Measurements from ENCODE around the gene GPR39.

The GPR39 gene

DNA sequence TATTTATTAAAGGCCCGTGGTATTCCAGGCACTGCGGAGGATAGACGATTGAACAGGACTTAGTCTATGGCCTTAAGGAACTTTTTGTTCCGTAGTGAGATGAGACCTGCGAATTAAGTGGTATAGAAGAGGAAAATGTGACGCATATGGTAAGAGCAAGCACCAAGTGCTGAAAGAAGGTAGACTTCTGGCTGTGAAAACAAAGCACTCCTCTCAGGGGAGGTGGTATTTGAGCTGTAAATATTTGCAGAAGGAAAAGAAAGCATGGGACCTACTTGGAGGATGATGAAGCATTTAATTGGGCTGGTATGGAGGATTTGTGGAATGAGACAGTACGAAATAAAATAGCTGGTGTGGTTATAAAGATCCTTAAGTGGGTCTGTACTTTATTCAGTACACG, 62.5 kb downstream of the GPR39 start:
- ATAC-seq, result no peak
- TF ChIP-seq ARNTL (CRISPR knock-in tag; IDR thresholded peaks at IDR 0.05; ENCODE audit: borderline replicate concordance, low read depth) (no peak), ZNF565 (CRISPR knock-in tag; conservative IDR thresholded peaks at IDR 0.05; ENCODE audit: low read depth) (no peak), ZNF8 (CRISPR knock-in tag; IDR thresholded peaks at IDR 0.05) (no peak), SNAI2 (CRISPR knock-in tag; IDR thresholded peaks at IDR 0.05) (no peak), BACH2 (CRISPR knock-in tag; IDR thresholded peaks at IDR 0.05; ENCODE audit: borderline replicate concordance) (no peak), TCF4 (CRISPR knock-in tag; IDR thresholded peaks at IDR 0.05; ENCODE audit: borderline replicate concordance) (no peak), CSDC2 (CRISPR knock-in tag; IDR thresholded peaks at IDR 0.05) (no peak), ESRRG (CRISPR knock-in tag; IDR thresholded peaks at IDR 0.05) (no peak), CSRNP3 (CRISPR knock-in tag; IDR thresholded peaks at IDR 0.05) (no peak), GLIS3 (CRISPR knock-in tag; IDR thresholded peaks at IDR 0.05) (no peak), POU6F1 (CRISPR knock-in tag; IDR thresholded peaks at IDR 0.05; ENCODE audit: borderline replicate concordance, low read depth) (no peak), ZC3H10 (CRISPR knock-in tag; IDR thresholded peaks at IDR 0.05) (no peak), ZFP3 (CRISPR knock-in tag; IDR thresholded peaks at IDR 0.05) (no peak), ZNF70 (CRISPR knock-in tag; IDR thresholded peaks at IDR 0.05) (no peak), TOX (CRISPR knock-in tag; IDR thresholded peaks at IDR 0.05; ENCODE audit: borderline replicate concordance) (no peak), ZFP30 (CRISPR knock-in tag; IDR thresholded peaks at IDR 0.05) (no peak), PPARA (CRISPR knock-in tag; IDR thresholded peaks at IDR 0.05; ENCODE audit: borderline replicate concordance) (no peak), CREB5 (CRISPR knock-in tag; IDR thresholded peaks at IDR 0.05; ENCODE audit: low read depth) (no peak), ISL1 (CRISPR knock-in tag; IDR thresholded peaks at IDR 0.05) (no peak)
- TF ChIP-seq, protein P1, sequence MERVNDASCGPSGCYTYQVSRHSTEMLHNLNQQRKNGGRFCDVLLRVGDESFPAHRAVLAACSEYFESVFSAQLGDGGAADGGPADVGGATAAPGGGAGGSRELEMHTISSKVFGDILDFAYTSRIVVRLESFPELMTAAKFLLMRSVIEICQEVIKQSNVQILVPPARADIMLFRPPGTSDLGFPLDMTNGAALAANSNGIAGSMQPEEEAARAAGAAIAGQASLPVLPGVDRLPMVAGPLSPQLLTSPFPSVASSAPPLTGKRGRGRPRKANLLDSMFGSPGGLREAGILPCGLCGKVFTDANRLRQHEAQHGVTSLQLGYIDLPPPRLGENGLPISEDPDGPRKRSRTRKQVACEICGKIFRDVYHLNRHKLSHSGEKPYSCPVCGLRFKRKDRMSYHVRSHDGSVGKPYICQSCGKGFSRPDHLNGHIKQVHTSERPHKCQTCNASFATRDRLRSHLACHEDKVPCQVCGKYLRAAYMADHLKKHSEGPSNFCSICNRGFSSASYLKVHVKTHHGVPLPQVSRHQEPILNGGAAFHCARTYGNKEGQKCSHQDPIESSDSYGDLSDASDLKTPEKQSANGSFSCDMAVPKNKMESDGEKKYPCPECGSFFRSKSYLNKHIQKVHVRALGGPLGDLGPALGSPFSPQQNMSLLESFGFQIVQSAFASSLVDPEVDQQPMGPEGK (CRISPR knock-in tag; IDR thresholded peaks at IDR 0.05; ENCODE audit: borderline replicate concordance), result no peak

GRCh38 chr2:132482821-132483220, 66.2 kb downstream of the GPR39 start:
- ATAC-seq, result no peak
- TF ChIP-seq TOX (CRISPR knock-in tag; IDR thresholded peaks at IDR 0.05; ENCODE audit: borderline replicate concordance) (no peak), GLIS3 (CRISPR knock-in tag; IDR thresholded peaks at IDR 0.05) (no peak), ISL1 (CRISPR knock-in tag; IDR thresholded peaks at IDR 0.05) (no peak), ARNTL (CRISPR knock-in tag; IDR thresholded peaks at IDR 0.05; ENCODE audit: borderline replicate concordance, low read depth) (no peak)

GRCh38 chr2:132484144-132484543, 67.5 kb downstream of the GPR39 start:
- no peak for TF ChIP-seq GLIS3 (CRISPR knock-in tag; IDR thresholded peaks at IDR 0.05)
- TF ChIP-seq ZFP30 (CRISPR knock-in tag; IDR thresholded peaks at IDR 0.05), result no peak
- no peak for TF ChIP-seq OSR1 (CRISPR knock-in tag; IDR thresholded peaks at IDR 0.05)
- TF ChIP-seq, protein P2, sequence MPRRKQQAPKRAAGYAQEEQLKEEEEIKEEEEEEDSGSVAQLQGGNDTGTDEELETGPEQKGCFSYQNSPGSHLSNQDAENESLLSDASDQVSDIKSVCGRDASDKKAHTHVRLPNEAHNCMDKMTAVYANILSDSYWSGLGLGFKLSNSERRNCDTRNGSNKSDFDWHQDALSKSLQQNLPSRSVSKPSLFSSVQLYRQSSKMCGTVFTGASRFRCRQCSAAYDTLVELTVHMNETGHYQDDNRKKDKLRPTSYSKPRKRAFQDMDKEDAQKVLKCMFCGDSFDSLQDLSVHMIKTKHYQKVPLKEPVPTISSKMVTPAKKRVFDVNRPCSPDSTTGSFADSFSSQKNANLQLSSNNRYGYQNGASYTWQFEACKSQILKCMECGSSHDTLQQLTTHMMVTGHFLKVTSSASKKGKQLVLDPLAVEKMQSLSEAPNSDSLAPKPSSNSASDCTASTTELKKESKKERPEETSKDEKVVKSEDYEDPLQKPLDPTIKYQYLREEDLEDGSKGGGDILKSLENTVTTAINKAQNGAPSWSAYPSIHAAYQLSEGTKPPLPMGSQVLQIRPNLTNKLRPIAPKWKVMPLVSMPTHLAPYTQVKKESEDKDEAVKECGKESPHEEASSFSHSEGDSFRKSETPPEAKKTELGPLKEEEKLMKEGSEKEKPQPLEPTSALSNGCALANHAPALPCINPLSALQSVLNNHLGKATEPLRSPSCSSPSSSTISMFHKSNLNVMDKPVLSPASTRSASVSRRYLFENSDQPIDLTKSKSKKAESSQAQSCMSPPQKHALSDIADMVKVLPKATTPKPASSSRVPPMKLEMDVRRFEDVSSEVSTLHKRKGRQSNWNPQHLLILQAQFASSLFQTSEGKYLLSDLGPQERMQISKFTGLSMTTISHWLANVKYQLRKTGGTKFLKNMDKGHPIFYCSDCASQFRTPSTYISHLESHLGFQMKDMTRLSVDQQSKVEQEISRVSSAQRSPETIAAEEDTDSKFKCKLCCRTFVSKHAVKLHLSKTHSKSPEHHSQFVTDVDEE (CRISPR knock-in tag; IDR thresholded peaks at IDR 0.05), result no peak
- TF ChIP-seq ESRRG (CRISPR knock-in tag; IDR thresholded peaks at IDR 0.05), result no peak
- no peak for TF ChIP-seq PPARA (CRISPR knock-in tag; IDR thresholded peaks at IDR 0.05; ENCODE audit: borderline replicate concordance)
- TF ChIP-seq ZNF8 (CRISPR knock-in tag; IDR thresholded peaks at IDR 0.05), result no peak
- no peak for TF ChIP-seq RARB (CRISPR knock-in tag; IDR thresholded peaks at IDR 0.05)
- no peak for TF ChIP-seq ARNTL (CRISPR knock-in tag; IDR thresholded peaks at IDR 0.05; ENCODE audit: borderline replicate concordance, low read depth)
- TF ChIP-seq TOX (CRISPR knock-in tag; IDR thresholded peaks at IDR 0.05; ENCODE audit: borderline replicate concordance), result no peak
- TF ChIP-seq POU6F1 (CRISPR knock-in tag; IDR thresholded peaks at IDR 0.05; ENCODE audit: borderline replicate concordance, low read depth), result no peak
- TF ChIP-seq ISL1 (CRISPR knock-in tag; IDR thresholded peaks at IDR 0.05), result no peak
- no peak for TF ChIP-seq SNAI2 (CRISPR knock-in tag; IDR thresholded peaks at IDR 0.05)
- ATAC-seq, result no peak
